Breast epithelium (tissue), 3 donors: ENCODE results near the gene CLEC4G.

Experiments used
- POLR2A ChIP-seq: fragments of 450-650 bp; IDR thresholded peaks from one replicate; pipeline ENCODE4 v1.6.1; 2016; ENCODE audit warnings: antibody characterized with exemption, mild to moderate bottlenecking, moderate library complexity
- POLR2AphosphoS5 ChIP-seq, 3 donors: sonication (generic); formaldehyde crosslinking; IDR thresholded peaks; one replicate each; pipeline ENCODE4 v1.6.1; 2017; ENCODE audit warnings: antibody characterized with exemption in 3 of 3
- TF ChIP-seq, protein P1 (sequence below), 3 donors: fragments of 450-650 bp; IDR thresholded peaks; one replicate each; pipeline ENCODE4 v1.5.1; 2016 to 2017; ENCODE audit warnings: antibody characterized with exemption in 3 of 3, mild to moderate bottlenecking in 3 of 3, moderate library complexity in 3 of 3

DNA sequence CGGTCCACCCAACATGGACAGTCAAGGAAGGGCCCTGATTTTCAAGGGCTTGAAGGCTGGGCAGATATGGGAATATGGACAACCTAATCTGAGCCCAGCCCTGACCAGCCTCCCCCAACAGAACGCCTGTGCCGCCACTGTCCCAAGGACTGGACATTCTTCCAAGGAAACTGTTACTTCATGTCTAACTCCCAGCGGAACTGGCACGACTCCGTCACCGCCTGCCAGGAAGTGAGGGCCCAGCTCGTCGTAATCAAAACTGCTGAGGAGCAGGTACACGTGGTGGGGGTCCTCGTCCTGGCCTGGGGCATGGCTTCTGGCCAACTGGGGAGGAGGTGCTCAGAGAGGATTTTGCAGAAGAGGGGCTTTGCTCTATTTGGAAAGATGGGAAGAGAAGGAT, 34.6 kb upstream of the CLEC4G start:
- TF ChIP-seq, protein P1, sequence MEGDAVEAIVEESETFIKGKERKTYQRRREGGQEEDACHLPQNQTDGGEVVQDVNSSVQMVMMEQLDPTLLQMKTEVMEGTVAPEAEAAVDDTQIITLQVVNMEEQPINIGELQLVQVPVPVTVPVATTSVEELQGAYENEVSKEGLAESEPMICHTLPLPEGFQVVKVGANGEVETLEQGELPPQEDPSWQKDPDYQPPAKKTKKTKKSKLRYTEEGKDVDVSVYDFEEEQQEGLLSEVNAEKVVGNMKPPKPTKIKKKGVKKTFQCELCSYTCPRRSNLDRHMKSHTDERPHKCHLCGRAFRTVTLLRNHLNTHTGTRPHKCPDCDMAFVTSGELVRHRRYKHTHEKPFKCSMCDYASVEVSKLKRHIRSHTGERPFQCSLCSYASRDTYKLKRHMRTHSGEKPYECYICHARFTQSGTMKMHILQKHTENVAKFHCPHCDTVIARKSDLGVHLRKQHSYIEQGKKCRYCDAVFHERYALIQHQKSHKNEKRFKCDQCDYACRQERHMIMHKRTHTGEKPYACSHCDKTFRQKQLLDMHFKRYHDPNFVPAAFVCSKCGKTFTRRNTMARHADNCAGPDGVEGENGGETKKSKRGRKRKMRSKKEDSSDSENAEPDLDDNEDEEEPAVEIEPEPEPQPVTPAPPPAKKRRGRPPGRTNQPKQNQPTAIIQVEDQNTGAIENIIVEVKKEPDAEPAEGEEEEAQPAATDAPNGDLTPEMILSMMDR (IDR thresholded peaks at IDR 0.05), result no peak
- no peak for TF ChIP-seq POLR2A
- TF ChIP-seq POLR2AphosphoS5 (IDR thresholded peaks at IDR 0.05), result no peak
